Smooth muscle cell (in vitro differentiated cells): ENCODE results near the gene CR1. TPM values are rescaled to one million over a fixed set of nuclear protein-coding genes. Genes with fewer than 3 reads are reported as not detected.
"Not testable (repeated sequence)": the region's sequence is repeated elsewhere in the genome, so short reads cannot be mapped to it uniquely, and the experiment has no call there.

ENCODE experiments used
- DNase-seq: peaks from one replicate; lab custom pipeline; 2025; ENCODE audit not compliant: unreplicated experiment; lab: John Stamatoyannopoulos, UW
- H2AFZ ChIP-seq: fragments of 200-600 bp; sonication (generic); 2 replicates; pipeline ENCODE4 v1.6.0; 2016; ENCODE audit warnings: antibody characterized with exemption, low read depth, mild to moderate bottlenecking
- H3F3A ChIP-seq: fragments of 200-600 bp; sonication (generic); 2 replicates; pipeline ENCODE4 v1.6.0; 2017; ENCODE audit warnings: antibody characterized with exemption, low read depth
- H3K27ac ChIP-seq: fragments of 200-600 bp; sonication (generic); 2 replicates; pipeline ENCODE4 v1.5.1; 2016; ENCODE audit warnings: low read depth, mild to moderate bottlenecking
- H3K27me3 ChIP-seq: fragments of 200-600 bp; sonication (generic); 2 replicates; pipeline ENCODE4 v1.6.1; 2016; ENCODE audit warnings: low read depth, mild to moderate bottlenecking
- H3K36me3 ChIP-seq: fragments of 200-600 bp; sonication (generic); 2 replicates; pipeline ENCODE4 v1.5.1; 2016; ENCODE audit warnings: low read depth
- H3K4me1 ChIP-seq: fragments of 200-600 bp; sonication (generic); 2 replicates; pipeline ENCODE4 v1.5.1; 2016; ENCODE audit warnings: low read depth
- H3K4me2 ChIP-seq: fragments of 200-600 bp; sonication (generic); 2 replicates; pipeline ENCODE4 v1.6.0; 2016; ENCODE audit warnings: mild to moderate bottlenecking
- H3K4me3 ChIP-seq: fragments of 200-600 bp; sonication (generic); 2 replicates; pipeline ENCODE4 v1.5.1; 2016; ENCODE audit warnings: mild to moderate bottlenecking
- H3K79me2 ChIP-seq: fragments of 200-600 bp; sonication (generic); 2 replicates; pipeline ENCODE4 v1.6.0; 2016; ENCODE audit warnings: low read depth, mild to moderate bottlenecking
- H3K9ac ChIP-seq: fragments of 200-600 bp; sonication (generic); 2 replicates; pipeline ENCODE4 v1.6.0; 2016; ENCODE audit warnings: low read depth
- H3K9me3 ChIP-seq: fragments of 200-600 bp; sonication (generic); replicated peaks from 2 replicates; pipeline ENCODE4 v1.5.1; 2016; ENCODE audit warnings: low read depth
- H4K20me1 ChIP-seq: fragments of 200-600 bp; sonication (generic); 2 replicates; pipeline ENCODE4 v1.6.0; 2016; ENCODE audit warnings: low read depth
- CTCF ChIP-seq: fragments of 200-600 bp; sonication (generic); IDR thresholded peaks from 2 replicates; pipeline ENCODE4 v1.5.1; 2017; ENCODE audit warnings: borderline replicate concordance, mild to moderate bottlenecking, antibody characterized with exemption; ENCODE audit not compliant: insufficient read depth, poor library complexity, severe bottlenecking
- WGBS: methylation state at CpG from one replicate; pipeline ENCODE4 v1.1.7; 2016; ENCODE audit warnings: low lambda C conversion rate; 5-methylcytosine and 5-hydroxymethylcytosine counted together
- polyA plus RNA-seq: library from polyadenylated mRNA; unstranded; fragments of >200 nt; fragmentation: Nextera tagmentation; extraction: Ambion mirVana; gene quantifications from 2 replicates; pipeline ENCODE4 v1.2.1, GENCODE V29; 2016
- total RNA-seq: library from RNA; depleted of rRNA; stranded (reverse); fragments of >200 nt; gene quantifications from 2 replicates; pipeline ENCODE4 v1.2.3, GENCODE V29; 2014

Gene CR1
- total and polyA plus RNA-seq, 2 experiments from 2014 or later, result 0.25 TPM; not detected in 1

GRCh38 chr1:207659545-207660153, 163.7 kb downstream of the CR1 start:
- no peak overlapping the region for H3K4me2 ChIP-seq
- no peaks in the 10 kb centered on the region for H3K4me1 ChIP-seq
- H4K20me1 ChIP-seq, result no peaks in the 10 kb centered on the region
- H3F3A ChIP-seq, result no peaks in the 10 kb centered on the region
- H3K36me3 ChIP-seq, result no peaks in the 10 kb centered on the region
- no peaks in the 10 kb centered on the region for H3K79me2 ChIP-seq
- WGBS, result 77% methylated on average over 10 of the region's 10 CpGs
- H2AFZ ChIP-seq, result no peak overlapping the region
- no peak for TF ChIP-seq CTCF
- H3K9ac ChIP-seq, result no peak overlapping the region
- no peaks in the 10 kb centered on the region for H3K9me3 ChIP-seq
- H3K27ac ChIP-seq, result no peak overlapping the region
- DNase-seq, result no peak
- no peak overlapping the region for H3K4me3 ChIP-seq
- no peaks in the 10 kb centered on the region for H3K27me3 ChIP-seq

- not testable (repeated sequence) for H3K4me2 ChIP-seq, H3F3A ChIP-seq, H3K4me3 ChIP-seq, H3K9me3 ChIP-seq, H3K4me1 ChIP-seq, H2AFZ ChIP-seq, DNase-seq, H3K79me2 ChIP-seq, H3K36me3 ChIP-seq, H3K27me3 ChIP-seq, H4K20me1 ChIP-seq, H3K27ac ChIP-seq, H3K9ac ChIP-seq
- WGBS, result 83% methylated on average over 2 of the region's 2 CpGs
Measured at GRCh38 chr1:207661420-207661819, 165.5 kb downstream of the CR1 start.

- H2AFZ ChIP-seq, result no peak overlapping the region
- H3K27me3 ChIP-seq, result peaks cover 3% of the 10 kb centered on the region
- no peaks in the 10 kb centered on the region for H3F3A ChIP-seq
- H3K9ac ChIP-seq, result no peak overlapping the region
- no peaks in the 10 kb centered on the region for H3K4me1 ChIP-seq
- no peaks in the 10 kb centered on the region for H3K36me3 ChIP-seq
- no peak overlapping the region for H3K4me3 ChIP-seq
- no peaks in the 10 kb centered on the region for H3K79me2 ChIP-seq
- H3K9me3 ChIP-seq, result no peaks in the 10 kb centered on the region
- no peaks in the 10 kb centered on the region for H4K20me1 ChIP-seq
- H3K4me2 ChIP-seq, result no peak overlapping the region
- 90% methylated on average over 1 of the region's 1 CpG for WGBS
- no peak for DNase-seq
- TF ChIP-seq CTCF, result no peak
- no peak overlapping the region for H3K27ac ChIP-seq
Measured at GRCh38 chr1:207666342-207666741, 170.4 kb downstream of the CR1 start.

GRCh38 chr1:207669528-207670009, 173.6 kb downstream of the CR1 start:
- no peak for TF ChIP-seq CTCF
- H3K4me2 ChIP-seq, result no peak overlapping the region

More at GRCh38 chr1:207669528-207670009, 173.6 kb downstream of the CR1 start:
- no peak for DNase-seq
- no peaks in the 10 kb centered on the region for H3K4me1 ChIP-seq
- no peaks in the 10 kb centered on the region for H3K36me3 ChIP-seq
- no peak overlapping the region for H3K9ac ChIP-seq
- H2AFZ ChIP-seq, result no peak overlapping the region
- no peaks in the 10 kb centered on the region for H4K20me1 ChIP-seq
- H3F3A ChIP-seq, result no peaks in the 10 kb centered on the region
- H3K27ac ChIP-seq, result no peak overlapping the region
- WGBS, result 95% methylated on average over 44 of the region's 44 CpGs
- H3K27me3 ChIP-seq, result peaks cover 3% of the 10 kb centered on the region
- H3K4me3 ChIP-seq, result no peak overlapping the region
- no peaks in the 10 kb centered on the region for H3K79me2 ChIP-seq
- no peaks in the 10 kb centered on the region for H3K9me3 ChIP-seq
